H9 (cell line): ENCODE measurements around the gene RXFP3. TPM values are rescaled to one million over a fixed set of nuclear protein-coding genes. Genes with fewer than 3 reads are reported as not detected.

Experiments used
- DNase-seq: peaks from one replicate; pipeline ENCODE4 v3.0.0-alpha.2; 2017
- H2AFZ ChIP-seq: one replicate; pipeline ENCODE4 v1.6.1; 2013; ENCODE audit warnings: mild to moderate bottlenecking, low read length, control low read depth, moderate library complexity
- H2AK5ac ChIP-seq: 2 replicates; pipeline ENCODE4 v1.6.1; 2013; ENCODE audit warnings: low read length, control low read depth, mixed read lengths; ENCODE audit not compliant: insufficient read length
- H2BK120ac ChIP-seq: one replicate; pipeline ENCODE4 v1.6.1; 2013; ENCODE audit warnings: low read depth, mild to moderate bottlenecking, low read length, control low read depth, inconsistent platforms; ENCODE audit not compliant: poor library complexity, severe bottlenecking
- H2BK12ac ChIP-seq: 2 replicates; pipeline ENCODE4 v1.6.1; 2013; ENCODE audit warnings: low read length, control low read depth, mixed read lengths, low read depth; ENCODE audit not compliant: insufficient read length
- H2BK15ac ChIP-seq: 2 replicates; pipeline ENCODE4 v1.6.1; 2013; ENCODE audit warnings: low read depth, low read length, control low read depth
- H2BK20ac ChIP-seq: one replicate; pipeline ENCODE4 v1.6.1; 2013; ENCODE audit warnings: low read depth, mild to moderate bottlenecking, low read length, control low read depth, inconsistent platforms; ENCODE audit not compliant: poor library complexity, severe bottlenecking
- H2BK5ac ChIP-seq: 2 replicates; pipeline ENCODE4 v1.6.1; 2013; ENCODE audit warnings: low read length, control low read depth, mixed read lengths; ENCODE audit not compliant: insufficient read length
- H3K14ac ChIP-seq: 2 replicates; pipeline ENCODE4 v1.6.1; 2013; ENCODE audit warnings: low read length, control low read depth; ENCODE audit not compliant: insufficient read depth
- H3K18ac ChIP-seq: 2 replicates; pipeline ENCODE4 v1.6.1; 2013; ENCODE audit warnings: low read depth, mild to moderate bottlenecking, mixed read lengths, low read length, control low read depth; ENCODE audit not compliant: insufficient read length
- H3K23ac ChIP-seq: 2 replicates; pipeline ENCODE4 v1.6.1; 2013; ENCODE audit warnings: low read length, control low read depth, mixed read lengths, low read depth; ENCODE audit not compliant: insufficient read length
- H3K23me2 ChIP-seq: 2 replicates; pipeline ENCODE4 v1.6.1; 2013; ENCODE audit warnings: low read depth, mild to moderate bottlenecking, mixed read lengths, low read length, control low read depth; ENCODE audit not compliant: insufficient read length, poor library complexity, severe bottlenecking
- H3K27ac ChIP-seq: 2 replicates; pipeline ENCODE4 v1.5.1; 2013; ENCODE audit warnings: low read length, control low read depth, mixed read lengths, low read depth; ENCODE audit not compliant: insufficient read length
- H3K27me3 ChIP-seq: 2 replicates; pipeline ENCODE4 v1.6.1; 2013; ENCODE audit warnings: low read length, control low read depth, inconsistent platforms; ENCODE audit not compliant: insufficient read depth
- H3K4ac ChIP-seq: 2 replicates; pipeline ENCODE4 v1.6.1; 2013; ENCODE audit warnings: low read depth, mild to moderate bottlenecking, control low read depth, inconsistent platforms, low read length, moderate library complexity
- H3K4me1 ChIP-seq: 2 replicates; pipeline ENCODE4 v1.6.1; 2013; ENCODE audit warnings: low read length, control low read depth, inconsistent platforms; ENCODE audit not compliant: insufficient read depth
- H3K4me2 ChIP-seq: 2 replicates; pipeline ENCODE4 v1.6.1; 2013; ENCODE audit warnings: low read length, control low read depth, mixed read lengths; ENCODE audit not compliant: insufficient read length, insufficient read depth
- H3K56ac ChIP-seq: 2 replicates; pipeline ENCODE4 v1.6.1; 2013; ENCODE audit warnings: low read depth, mild to moderate bottlenecking, mixed read lengths, low read length, control low read depth; ENCODE audit not compliant: insufficient read length
- H3K79me1 ChIP-seq: 2 replicates; pipeline ENCODE4 v1.6.1; 2013; ENCODE audit warnings: low read depth, mild to moderate bottlenecking, moderate library complexity, low read length, control low read depth, inconsistent platforms; ENCODE audit not compliant: insufficient read depth, poor library complexity, severe bottlenecking
- H3K79me2 ChIP-seq: 2 replicates; pipeline ENCODE4 v1.6.1; 2013; ENCODE audit warnings: low read length, control low read depth, inconsistent platforms; ENCODE audit not compliant: insufficient read depth
- H3K9ac ChIP-seq: 2 replicates; pipeline ENCODE4 v1.6.1; 2013; ENCODE audit warnings: low read length, control low read depth, mixed read lengths; ENCODE audit not compliant: insufficient read length; ENCODE audit errors: extremely low read depth
- H3K9me3 ChIP-seq: one replicate; pipeline ENCODE4 v1.6.1; 2013; ENCODE audit warnings: low read depth, low read length, inconsistent platforms; ENCODE audit not compliant: control insufficient read depth
- H3T11ph ChIP-seq: one replicate; pipeline ENCODE4 v1.6.1; 2013; ENCODE audit warnings: mild to moderate bottlenecking, low read length, control low read depth, inconsistent platforms
- H4K20me1 ChIP-seq: one replicate; pipeline ENCODE4 v1.6.1; 2013; ENCODE audit not compliant: control insufficient read depth, insufficient read length, insufficient read depth
- H4K5ac ChIP-seq: 2 replicates; pipeline ENCODE4 v1.6.1; 2013; ENCODE audit warnings: low read depth, mild to moderate bottlenecking, mixed read lengths, low read length, control low read depth; ENCODE audit not compliant: insufficient read length
- H4K8ac ChIP-seq: replicated peaks from 2 replicates; pipeline ENCODE4 v1.6.1; 2013; ENCODE audit warnings: low read length, control low read depth, mixed read lengths, low read depth; ENCODE audit not compliant: insufficient read length
- H4K91ac ChIP-seq: 2 replicates; pipeline ENCODE4 v1.6.1; 2013; ENCODE audit warnings: low read depth, mild to moderate bottlenecking, moderate library complexity, mixed read lengths, low read length, control low read depth; ENCODE audit not compliant: insufficient read length
- H3K27ac Mint-ChIP-seq, 3 experiments: 2 replicates in 2 of 3; 3 replicates in 1 of 3; pipeline ENCODE4 v1.8.0; 2020 to 2021; ENCODE audit warnings: mixed read lengths in 3 of 3, mild to moderate bottlenecking in 1 of 3, moderate library complexity in 1 of 3
- H3K27me3 Mint-ChIP-seq: 2 replicates; pipeline ENCODE4 v1.8.0; 2021; ENCODE audit warnings: low read depth, mild to moderate bottlenecking, moderate library complexity, mixed read lengths
- H3K36me3 Mint-ChIP-seq, 3 experiments: 2 replicates in 2 of 3; 3 replicates in 1 of 3; pipeline ENCODE4 v1.8.0; 2020 to 2021; ENCODE audit warnings: low read depth in 3 of 3, mixed read lengths in 3 of 3; ENCODE audit not compliant: insufficient read depth in 1 of 3
- H3K4me1 Mint-ChIP-seq, 2 experiments: 2 replicates each; pipeline ENCODE4 v1.8.0; 2020; ENCODE audit warnings: mixed read lengths in 2 of 2
- H3K4me3 Mint-ChIP-seq, 2 experiments: 2 replicates in 1 of 2; 3 replicates in 1 of 2; pipeline ENCODE4 v1.8.0; 2020 to 2021; ENCODE audit warnings: mild to moderate bottlenecking in 2 of 2, mixed read lengths in 2 of 2, moderate library complexity in 1 of 2
- H3K9me3 Mint-ChIP-seq, 2 experiments: 2 replicates in 1 of 2; 3 replicates in 1 of 2; pipeline ENCODE4 v1.8.0; 2020; ENCODE audit warnings: mild to moderate bottlenecking in 2 of 2, mixed read lengths in 2 of 2, moderate library complexity in 1 of 2
- CTCF ChIP-seq: fragments of 200-600 bp; sonication (generic); conservative IDR thresholded peaks from 3 replicates; pipeline ENCODE4 v1.8.0; 2021; ENCODE audit warnings: antibody characterized with exemption, mild to moderate bottlenecking
- WGBS: extraction: QIAGEN DNeasy Blood & Tissue Kit; methylation state at CpG from one replicate; pipeline ENCODE4 v1.1.7; 2013; ENCODE audit warnings: missing lambda C conversion rate, low lambda C conversion rate, mixed read lengths; ENCODE audit not compliant: insufficient read length; ENCODE audit errors: extremely low coverage; 5-methylcytosine and 5-hydroxymethylcytosine counted together
- total RNA-seq: library from RNA; stranded (reverse); gene quantifications from 2 replicates; pipeline ENCODE4 v1.2.1, GENCODE V29; 2021

Gene RXFP3
- total RNA-seq, 1 experiment from 2014 or later: not detected

- Histone ChIP-seq H3K23ac (no peak overlapping the region), H3K18ac (no peak overlapping the region), H3K9me3 (no peaks in the 10 kb centered on the region), H2BK12ac (no peak overlapping the region), H3T11ph (no peak overlapping the region), H3K79me1 (no peaks in the 10 kb centered on the region), H3K4ac (no peak overlapping the region), H3K4me1 (0 out of 2 replicates have a peak, but pooled peaks cover 2% of the 10 kb centered on the region), H4K20me1 (no peaks in the 10 kb centered on the region), H3K79me2 (no peaks in the 10 kb centered on the region), H3K23me2 (peaks cover 6% of the 10 kb centered on the region), H3K56ac (no peak overlapping the region), H2BK15ac (no peak overlapping the region), H4K91ac (no peak overlapping the region), H2BK120ac (no peak overlapping the region), H2BK5ac (no peak overlapping the region), H3K27ac (no peak overlapping the region), H3K4me2 (no peak overlapping the region), H4K5ac (no peak overlapping the region), H3K9ac (no peak overlapping the region), H4K8ac (no peak overlapping the region), H2AK5ac (no peak overlapping the region), H3K27me3 (peaks cover 8% of the 10 kb centered on the region; the same call in 1 of the 2 replicates), H2BK20ac (no peak overlapping the region), H2AFZ (no peak overlapping the region), H3K14ac (no peak overlapping the region)
- Mint-ChIP-seq H3K27ac (no peak overlapping the region), H3K27me3 (peaks cover 30% of the 10 kb centered on the region), H3K4me1 (peaks cover 13 to 22% of the 10 kb centered on the region in 2 experiments; a peak in 3 of 4 replicates), H3K36me3 (no peaks in the 10 kb centered on the region), H3K4me3 (no peak overlapping the region), H3K9me3 (no peaks in the 10 kb centered on the region)
- no peak for TF ChIP-seq CTCF
- WGBS: no CpG with 5 or more reads among the region's 5 CpGs
- no peak for DNase-seq
These were observed 4.9 kb downstream of the RXFP3 start for GRCh38 chr5:33941090-33941489.
